ENCODE data around the gene WDR86. TPM values are rescaled to one million over a fixed set of nuclear protein-coding genes. Genes with fewer than 3 reads are reported as not detected.

The WDR86 gene
- total RNA-seq, 1 experiment from 2014 or later, result 8.1 TPM

DNA sequence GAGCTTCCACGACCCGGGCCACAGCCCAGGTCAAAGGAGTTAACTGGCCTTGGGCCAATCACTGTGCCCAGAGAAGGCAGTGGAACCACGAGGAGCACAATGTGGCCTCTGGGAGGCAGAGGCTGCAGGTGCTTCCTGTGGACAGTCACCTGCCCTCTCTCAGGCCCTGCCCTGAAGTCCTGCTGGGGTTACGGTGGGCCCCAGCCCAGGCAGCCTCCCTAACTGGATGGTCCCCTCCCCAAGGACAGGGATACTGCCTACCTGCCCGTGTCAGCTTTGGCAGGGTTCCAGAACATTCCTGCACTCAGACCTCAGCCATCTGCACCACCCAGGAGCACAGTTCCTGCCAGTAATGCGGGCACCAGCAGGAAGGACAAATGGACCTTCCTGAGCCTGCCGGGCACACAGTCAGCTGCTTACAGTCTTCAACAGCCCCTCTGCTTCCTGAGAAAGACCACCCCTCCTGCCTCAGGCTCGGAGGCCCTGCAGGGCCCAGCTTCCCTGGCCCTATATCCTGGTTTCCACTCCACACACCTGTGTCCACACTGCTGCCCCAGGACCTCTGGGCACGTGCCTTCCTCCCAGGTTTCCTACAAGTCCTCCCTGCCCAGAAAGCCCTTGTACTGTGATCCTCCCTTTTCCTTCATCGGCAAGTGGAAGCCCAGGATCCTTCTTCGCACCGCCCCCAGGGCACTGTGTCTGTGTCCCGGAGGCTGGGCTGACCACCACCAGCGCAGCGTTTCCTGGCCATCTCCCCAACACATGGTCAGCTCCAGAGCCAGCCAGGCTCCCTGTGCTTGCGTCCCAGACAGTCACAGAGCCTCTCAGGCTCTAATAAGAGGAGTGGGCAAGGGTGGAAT, 23.3 kb downstream of the WDR86 start:
- Mint-ChIP-seq H3K4me1 (peaks cover 9 to 17% of the 10 kb centered on the region in 2 experiments), H3K27me3 (ENCODE audit: low read depth) (peaks cover 37% of the 10 kb centered on the region), H3K9me3 (no peaks in the 10 kb centered on the region), H3K4me3 (no peak overlapping the region), H3K27ac (peak overlapping the region in 1 of 3 experiments; percentile 25; a peak in 1 of 7 replicates), H3K36me3 (ENCODE audit: insufficient read depth in 1 of 3, low read depth in 3 of 3) (peaks cover 0 to 7% (median 0%) of the 10 kb centered on the region in 3 experiments; a peak in 2 of 7 replicates)
- Histone ChIP-seq H3K27ac (ENCODE audit: insufficient read length, low read depth, low read length) (no peak overlapping the region), H2AK5ac (ENCODE audit: insufficient read length, low read length) (no peak overlapping the region), H2BK15ac (ENCODE audit: low read depth, low read length) (no peak overlapping the region), H3K18ac (ENCODE audit: insufficient read length, low read depth, low read length) (no peak overlapping the region), H3K27me3 (ENCODE audit: insufficient read depth, low read length) (peaks cover 8% of the 10 kb centered on the region; the same call in 1 of the 2 replicates), H2BK120ac (ENCODE audit: low read depth, low read length, poor library complexity, severe bottlenecking) (no peak overlapping the region), H3K79me2 (ENCODE audit: insufficient read depth, low read length) (no peaks in the 10 kb centered on the region), H3T11ph (ENCODE audit: low read length) (no peak overlapping the region), H2BK12ac (ENCODE audit: insufficient read length, low read depth, low read length) (no peak overlapping the region), H4K5ac (ENCODE audit: insufficient read length, low read depth, low read length) (no peak overlapping the region), H3K23me2 (ENCODE audit: insufficient read length, low read depth, low read length, poor library complexity, severe bottlenecking) (peaks cover 8% of the 10 kb centered on the region), H3K23ac (ENCODE audit: insufficient read length, low read depth, low read length) (no peak overlapping the region), H2BK20ac (ENCODE audit: low read depth, low read length, poor library complexity, severe bottlenecking) (no peak overlapping the region), H2AFZ (ENCODE audit: low read length) (no peak overlapping the region), H4K8ac (replicated peaks; ENCODE audit: insufficient read length, low read depth, low read length) (no peak overlapping the region), H3K14ac (ENCODE audit: insufficient read depth, low read length) (no peak overlapping the region; the same call in 1 of the 2 replicates), H3K4ac (ENCODE audit: low read depth, low read length) (no peak overlapping the region), H3K4me1 (ENCODE audit: insufficient read depth, low read length) (no peaks in the 10 kb centered on the region), H2BK5ac (ENCODE audit: insufficient read length, low read length) (no peak overlapping the region), H3K79me1 (ENCODE audit: insufficient read depth, low read depth, low read length, poor library complexity, severe bottlenecking) (no peaks in the 10 kb centered on the region), H4K91ac (ENCODE audit: insufficient read length, low read depth, low read length) (no peak overlapping the region), H3K4me2 (ENCODE audit: insufficient read depth, insufficient read length, low read length) (no peak overlapping the region), H3K9ac (ENCODE audit: extremely low read depth, insufficient read length, low read length) (no peak overlapping the region), H3K56ac (ENCODE audit: insufficient read length, low read depth, low read length) (no peak overlapping the region), H3K9me3 (ENCODE audit: control insufficient read depth, low read depth, low read length) (no peaks in the 10 kb centered on the region), H4K20me1 (ENCODE audit: control insufficient read depth, insufficient read depth, insufficient read length) (no peaks in the 10 kb centered on the region)
- WGBS (ENCODE audit: extremely low coverage, insufficient read length, low lambda C conversion rate), result no CpG with 5 or more reads among the region's 16 CpGs
- DNase-seq, result no peak
- TF ChIP-seq, protein P1, sequence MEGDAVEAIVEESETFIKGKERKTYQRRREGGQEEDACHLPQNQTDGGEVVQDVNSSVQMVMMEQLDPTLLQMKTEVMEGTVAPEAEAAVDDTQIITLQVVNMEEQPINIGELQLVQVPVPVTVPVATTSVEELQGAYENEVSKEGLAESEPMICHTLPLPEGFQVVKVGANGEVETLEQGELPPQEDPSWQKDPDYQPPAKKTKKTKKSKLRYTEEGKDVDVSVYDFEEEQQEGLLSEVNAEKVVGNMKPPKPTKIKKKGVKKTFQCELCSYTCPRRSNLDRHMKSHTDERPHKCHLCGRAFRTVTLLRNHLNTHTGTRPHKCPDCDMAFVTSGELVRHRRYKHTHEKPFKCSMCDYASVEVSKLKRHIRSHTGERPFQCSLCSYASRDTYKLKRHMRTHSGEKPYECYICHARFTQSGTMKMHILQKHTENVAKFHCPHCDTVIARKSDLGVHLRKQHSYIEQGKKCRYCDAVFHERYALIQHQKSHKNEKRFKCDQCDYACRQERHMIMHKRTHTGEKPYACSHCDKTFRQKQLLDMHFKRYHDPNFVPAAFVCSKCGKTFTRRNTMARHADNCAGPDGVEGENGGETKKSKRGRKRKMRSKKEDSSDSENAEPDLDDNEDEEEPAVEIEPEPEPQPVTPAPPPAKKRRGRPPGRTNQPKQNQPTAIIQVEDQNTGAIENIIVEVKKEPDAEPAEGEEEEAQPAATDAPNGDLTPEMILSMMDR (conservative IDR thresholded peaks at IDR 0.05), result no peak
